DND-41 (cell line): Measurements from ENCODE around the gene SNX9.

ENCODE experiments used
- ATAC-seq: fragments of 200-7000 bp; cut with Tn5 transposase; 3 replicates; pipeline ENCODE4 v1.9.1; 2021; ENCODE audit warnings: low read depth; ENCODE audit not compliant: insufficient read depth
- DNase-seq: peaks from one replicate; pipeline ENCODE4 v3.0.0-alpha.2; 2020
- H2AFZ ChIP-seq: 2 replicates; pipeline ENCODE4 v1.6.0; 2012; ENCODE audit warnings: low read depth, low read length
- H3K27ac ChIP-seq: 2 replicates; pipeline ENCODE4 v1.5.1; 2012; ENCODE audit warnings: low read length, inconsistent platforms
- H3K27me3 ChIP-seq: fragments of 200-600 bp; sonication (generic); 2 replicates; pipeline ENCODE4 v1.6.0; 2012; ENCODE audit warnings: low read length, mild to moderate bottlenecking, inconsistent platforms; ENCODE audit not compliant: insufficient read depth, poor library complexity
- H3K36me3 ChIP-seq: 2 replicates; pipeline ENCODE4 v1.5.1; 2012; ENCODE audit warnings: low read length, inconsistent platforms; ENCODE audit not compliant: insufficient read depth
- H3K4me1 ChIP-seq: 2 replicates; pipeline ENCODE4 v1.5.1; 2012; ENCODE audit warnings: mild to moderate bottlenecking, low read length; ENCODE audit not compliant: insufficient read depth
- H3K4me2 ChIP-seq: 2 replicates; pipeline ENCODE4 v1.6.0; 2012; ENCODE audit warnings: mild to moderate bottlenecking, moderate library complexity, low read length, inconsistent platforms; ENCODE audit not compliant: insufficient read depth
- H3K4me3 ChIP-seq, 2 experiments: fragments of 200-600 bp in 1 of 2; shearing (Covaris generic) in 1 of 2; 2 replicates each; pipeline ENCODE4 v1.5.1; 2012 to 2016; ENCODE audit warnings: inconsistent platforms in 2 of 2, low read length in 2 of 2, mild to moderate bottlenecking in 2 of 2, low read depth in 1 of 2, moderate library complexity in 1 of 2
- H3K79me2 ChIP-seq: 2 replicates; pipeline ENCODE4 v1.6.0; 2012; ENCODE audit warnings: low read length, inconsistent platforms; ENCODE audit not compliant: insufficient read depth
- H3K9ac ChIP-seq: 2 replicates; pipeline ENCODE4 v1.6.0; 2012; ENCODE audit warnings: low read depth, mild to moderate bottlenecking, inconsistent platforms, low read length, moderate library complexity
- H3K9me3 ChIP-seq: 2 replicates; pipeline ENCODE4 v1.5.1; 2012; ENCODE audit warnings: low read length, moderate library complexity, mild to moderate bottlenecking, inconsistent platforms; ENCODE audit not compliant: insufficient read depth, severe bottlenecking
- H4K20me1 ChIP-seq: 2 replicates; pipeline ENCODE4 v1.6.0; 2012; ENCODE audit warnings: low read length; ENCODE audit not compliant: insufficient read depth
- CTCF ChIP-seq: IDR thresholded peaks from 2 replicates; pipeline ENCODE4 v1.5.1; 2012; ENCODE audit warnings: borderline replicate concordance, low read length, moderate library complexity, mild to moderate bottlenecking; ENCODE audit not compliant: poor library complexity, severe bottlenecking; ENCODE audit errors: extremely low read depth
- EZH2 ChIP-seq: IDR thresholded peaks from 3 replicates; pipeline ENCODE4 v1.6.1; 2012; ENCODE audit warnings: borderline replicate concordance, low read depth, mild to moderate bottlenecking, moderate library complexity, low read length, inconsistent platforms; ENCODE audit not compliant: severe bottlenecking

SNX9 gene

GRCh38 chr6:157955675-157956074, 132.6 kb downstream of the SNX9 start:
- no peak overlapping the region for H3K9ac ChIP-seq
- H3K36me3 ChIP-seq: no peaks in the 10 kb centered on the region
- no peaks in the 10 kb centered on the region for H3K4me1 ChIP-seq
- H3K79me2 ChIP-seq: no peaks in the 10 kb centered on the region
- peaks cover 25% of the 10 kb centered on the region for H3K9me3 ChIP-seq
- H4K20me1 ChIP-seq: no peaks in the 10 kb centered on the region
- no peak overlapping the region for H3K4me3 ChIP-seq
- no peak overlapping the region for H2AFZ ChIP-seq
- TF ChIP-seq EZH2: no peak
- TF ChIP-seq CTCF: no peak
- no peak overlapping the region for H3K27ac ChIP-seq
- H3K4me2 ChIP-seq: no peak overlapping the region
- no peak for ATAC-seq
- H3K27me3 ChIP-seq: no peaks in the 10 kb centered on the region
- no peak for DNase-seq

GRCh38 chr6:157956171-157956730, 133.2 kb downstream of the SNX9 start:
- Histone ChIP-seq H4K20me1 (no peaks in the 10 kb centered on the region), H3K27me3 (no peaks in the 10 kb centered on the region), H3K27ac (no peak overlapping the region), H3K79me2 (no peaks in the 10 kb centered on the region), H2AFZ (no peak overlapping the region), H3K36me3 (no peaks in the 10 kb centered on the region), H3K4me1 (peaks cover 5% of the 10 kb centered on the region), H3K9me3 (peaks cover 25% of the 10 kb centered on the region), H3K9ac (no peak overlapping the region), H3K4me2 (no peak overlapping the region), H3K4me3 (no peak overlapping the region)
- DNase-seq (no peak), ATAC-seq (no peak)
- TF ChIP-seq CTCF (no peak), EZH2 (no peak)

GRCh38 chr6:157959451-157960227, 136.6 kb downstream of the SNX9 start:
- peaks cover 25% of the 10 kb centered on the region for H3K9me3 ChIP-seq
- H3K4me2 ChIP-seq: no peak overlapping the region
- no peak overlapping the region for H3K4me3 ChIP-seq
- DNase-seq (no peak), ATAC-seq (no peak)
- H3K79me2 ChIP-seq: peaks cover 5% of the 10 kb centered on the region
- no peak for TF ChIP-seq EZH2
- TF ChIP-seq CTCF: no peak
- H3K36me3 ChIP-seq: no peaks in the 10 kb centered on the region
- no peaks in the 10 kb centered on the region for H3K27me3 ChIP-seq
- H3K9ac ChIP-seq: no peak overlapping the region
- peaks cover 37% of the 10 kb centered on the region for H3K4me1 ChIP-seq
- H4K20me1 ChIP-seq: no peaks in the 10 kb centered on the region
- H3K27ac ChIP-seq: no peak overlapping the region
- 0 out of 2 replicates have a peak overlapping the region, but pooled peaks have one; percentile 50 for H2AFZ ChIP-seq
